ENCODE measurements around the gene CCSER2.
"Not testable (repeated sequence)": the region's sequence is repeated elsewhere in the genome, so short reads cannot be mapped to it uniquely, and the experiment has no call there.

Gene CCSER2

DNA sequence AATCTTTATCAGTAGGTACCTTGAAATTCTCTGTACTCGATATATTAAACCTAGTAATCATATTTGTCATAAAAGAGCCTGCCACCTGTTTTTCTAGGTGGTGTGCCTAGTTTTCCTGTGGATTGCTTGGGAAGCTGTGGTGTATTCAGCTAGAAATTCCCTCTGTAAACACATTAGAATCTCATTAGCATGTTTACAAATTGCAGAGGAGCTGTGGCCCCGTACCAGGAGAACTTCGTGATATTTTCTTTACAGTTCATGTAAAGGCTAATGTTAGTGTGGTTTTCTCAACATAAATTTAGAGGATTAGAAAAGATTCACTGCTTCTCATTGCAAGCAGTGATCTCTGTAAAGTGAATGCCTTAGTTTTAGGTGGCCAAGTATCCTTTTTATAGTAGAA is 144.7 kb downstream of the CCSER2 start:
- no peak for FAIRE-seq

DNA sequence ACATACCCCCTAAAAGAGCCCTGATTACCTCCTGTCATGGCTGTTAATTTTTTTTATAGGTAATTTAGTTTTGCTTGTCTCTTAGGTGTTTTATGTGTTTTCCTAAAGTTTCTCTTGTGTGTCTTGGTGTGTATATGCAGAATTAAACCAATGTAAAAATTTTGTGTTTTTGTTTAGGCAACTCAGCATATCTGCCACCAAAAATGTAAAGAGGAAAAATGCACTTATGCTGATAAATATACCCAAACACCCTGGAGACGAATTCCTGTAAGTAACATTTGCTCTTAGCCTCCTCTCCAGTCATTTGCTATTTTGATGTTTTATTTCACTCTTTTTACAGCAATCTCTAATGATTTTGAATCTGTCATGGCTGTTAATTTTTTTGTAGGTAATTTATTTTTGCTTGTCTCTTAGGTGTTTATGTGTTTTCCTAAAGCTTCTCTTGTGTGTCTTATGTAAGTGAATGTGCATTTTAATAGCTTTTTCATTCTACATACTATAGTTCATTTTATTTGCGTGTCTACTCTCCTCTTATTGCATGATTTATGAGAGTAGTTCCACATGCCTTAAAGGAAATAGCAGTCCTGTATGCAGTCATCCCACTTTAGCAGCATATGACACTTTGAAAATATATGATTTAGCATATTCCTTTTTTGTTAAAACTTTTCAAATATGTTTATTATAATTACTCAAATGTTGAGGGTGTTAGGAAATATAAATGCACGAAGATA is 149.2 kb downstream of the CCSER2 start:
- no peak for FAIRE-seq

DNA sequence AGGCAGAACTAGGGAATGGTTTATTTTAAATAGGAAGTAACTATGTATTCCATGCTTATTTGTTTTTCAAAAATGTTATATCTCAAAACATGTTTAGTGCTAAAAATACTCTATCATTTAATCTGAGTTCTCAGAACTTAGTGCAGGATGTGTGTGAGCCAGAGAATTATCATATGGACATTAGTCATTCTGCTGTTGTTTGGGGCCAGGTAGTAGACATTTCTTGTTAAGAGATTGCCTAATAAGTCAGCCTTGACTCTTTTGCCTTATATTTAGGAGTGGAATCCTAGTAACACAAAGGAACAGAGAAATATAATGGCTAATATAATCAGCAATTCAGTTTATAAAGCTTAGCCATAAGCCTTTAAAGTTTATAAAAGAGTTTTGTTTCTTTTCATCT is 149.8 kb downstream of the CCSER2 start:
- no peak for FAIRE-seq

DNA sequence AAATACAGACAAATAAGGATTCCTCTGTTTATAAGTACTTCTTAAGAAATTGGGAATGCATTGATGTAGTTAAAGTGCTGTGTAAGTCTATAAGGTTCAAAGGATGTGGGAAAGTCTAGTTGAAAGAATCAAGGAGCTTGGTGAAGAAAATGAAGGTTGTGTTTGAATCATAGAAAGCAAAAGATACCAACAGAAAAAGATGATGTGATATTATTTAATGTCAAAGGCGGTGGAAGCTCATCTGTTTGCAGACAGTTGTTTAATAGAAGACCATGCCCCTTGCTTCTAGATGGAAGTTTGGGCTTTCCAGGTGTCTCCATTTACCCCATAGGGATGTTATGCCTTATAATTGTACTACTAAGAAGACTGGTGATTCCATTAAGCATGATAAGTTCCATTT is 150.3 kb downstream of the CCSER2 start:
- FAIRE-seq = no peak

DNA sequence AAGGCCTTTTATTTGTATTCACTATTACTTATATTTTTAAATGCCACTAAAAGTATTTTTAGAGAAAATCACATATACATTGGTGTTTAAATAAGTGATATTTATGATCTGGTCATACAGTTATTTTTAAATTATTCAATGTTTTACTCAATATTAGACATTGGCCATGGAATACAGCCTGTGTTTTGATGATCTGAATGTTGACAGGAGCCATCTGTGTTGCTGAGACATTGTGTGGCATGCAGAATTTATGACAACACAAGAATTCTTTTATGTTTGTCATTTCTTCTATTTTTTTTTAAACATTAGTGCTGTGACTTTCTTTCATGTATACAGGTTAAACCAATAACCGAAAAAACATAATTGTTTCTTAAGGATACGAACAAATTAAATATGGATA is 156.2 kb downstream of the CCSER2 start:
- FAIRE-seq = no peak

DNA sequence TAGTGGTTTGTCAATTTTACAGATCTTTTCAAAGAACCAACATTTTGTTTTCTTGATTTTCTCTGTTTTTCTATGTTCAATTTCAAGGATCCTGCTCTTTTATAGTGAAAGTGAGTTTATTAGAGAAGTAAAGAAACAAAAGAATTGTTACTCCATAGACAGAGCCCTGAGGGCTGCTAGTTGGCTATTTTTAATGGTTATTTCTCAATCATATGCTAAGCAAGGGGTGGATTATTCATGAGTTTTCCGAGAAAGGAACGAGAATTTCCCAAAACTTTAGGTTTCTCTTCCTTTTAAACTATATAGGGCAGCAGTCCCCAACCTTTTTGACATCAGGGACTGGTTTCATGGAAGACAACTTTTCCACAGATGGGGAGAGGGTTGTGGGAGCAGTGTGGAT is 165.0 kb downstream of the CCSER2 start:
- FAIRE-seq = no peak

DNA sequence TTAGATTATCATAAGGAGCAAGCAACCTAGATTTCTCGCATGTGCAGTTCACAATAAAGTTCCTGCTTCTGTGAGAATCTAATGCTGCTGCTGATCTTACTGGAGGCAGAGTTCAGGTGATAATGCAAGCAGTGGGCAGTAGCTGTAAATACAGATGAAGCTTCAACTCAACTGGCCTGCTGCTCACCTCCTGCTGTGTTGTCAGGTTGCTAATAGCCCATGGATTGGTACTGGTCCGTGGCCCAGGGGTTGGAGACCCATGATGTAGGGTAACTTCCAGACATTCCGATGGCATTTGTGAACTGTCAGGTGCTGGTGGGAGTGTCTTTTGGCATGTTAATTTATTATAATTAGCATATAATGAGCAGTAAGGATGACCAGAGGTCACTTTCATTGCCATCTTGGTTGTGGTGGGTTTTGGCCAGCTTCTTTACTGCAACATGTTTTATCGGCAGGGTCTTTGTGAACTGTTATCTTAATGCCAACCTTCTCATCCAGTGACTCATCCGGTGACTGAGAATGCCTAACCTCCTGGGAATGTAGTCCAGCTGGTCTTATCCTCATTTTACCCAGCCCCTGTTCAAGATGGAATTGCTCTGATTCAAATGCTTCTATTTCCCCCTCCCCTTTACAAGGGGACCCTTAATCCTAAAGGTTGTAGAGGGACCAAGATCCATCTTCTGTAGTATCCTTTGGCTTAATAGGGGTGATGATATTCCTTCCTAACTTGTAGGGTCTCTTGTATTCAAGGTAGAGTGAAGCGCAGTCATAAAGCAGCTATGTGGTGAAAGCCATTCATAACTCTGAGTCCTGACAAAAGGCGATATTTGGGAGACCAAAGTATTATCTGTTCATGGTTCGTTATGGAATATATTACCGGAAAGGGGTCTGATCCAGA is 165.8 kb downstream of the CCSER2 start:
- no peak for FAIRE-seq

DNA sequence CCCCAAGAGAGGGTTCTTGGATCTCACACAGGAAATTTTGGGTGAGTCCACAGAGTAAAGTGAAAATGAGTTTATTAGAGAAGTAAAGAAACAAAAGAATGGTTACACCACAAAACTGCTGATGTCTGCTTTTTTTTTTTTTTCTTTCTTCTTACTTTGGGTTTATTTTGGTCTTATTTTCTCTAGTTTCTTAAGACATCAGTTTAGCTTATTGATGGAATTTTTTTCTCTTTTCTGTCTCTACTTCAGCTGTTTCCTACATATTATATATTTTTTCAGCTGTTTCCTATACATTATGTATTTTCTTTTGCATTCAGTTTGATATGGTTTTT is 166.4 kb downstream of the CCSER2 start:
- no peak for FAIRE-seq

DNA sequence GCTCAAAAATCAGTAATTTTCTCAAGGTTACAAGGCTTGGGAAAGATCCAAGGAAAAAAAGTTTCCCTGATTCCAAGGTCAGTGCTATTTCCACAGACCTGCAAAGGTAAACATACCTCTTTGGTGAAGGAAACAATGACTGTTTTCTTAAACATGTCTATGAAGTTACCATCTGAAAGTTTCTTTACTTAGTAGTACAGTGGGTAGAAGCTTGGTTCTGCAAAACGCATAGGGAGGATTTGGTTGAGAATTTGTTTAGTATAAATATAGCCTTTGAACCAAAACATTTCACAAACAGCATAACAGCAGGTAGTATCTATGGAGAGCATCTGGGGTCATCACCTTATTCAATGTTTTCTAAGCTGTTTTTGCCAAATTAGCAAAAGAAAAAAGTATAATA is 169.6 kb downstream of the CCSER2 start:
- FAIRE-seq = no peak

DNA sequence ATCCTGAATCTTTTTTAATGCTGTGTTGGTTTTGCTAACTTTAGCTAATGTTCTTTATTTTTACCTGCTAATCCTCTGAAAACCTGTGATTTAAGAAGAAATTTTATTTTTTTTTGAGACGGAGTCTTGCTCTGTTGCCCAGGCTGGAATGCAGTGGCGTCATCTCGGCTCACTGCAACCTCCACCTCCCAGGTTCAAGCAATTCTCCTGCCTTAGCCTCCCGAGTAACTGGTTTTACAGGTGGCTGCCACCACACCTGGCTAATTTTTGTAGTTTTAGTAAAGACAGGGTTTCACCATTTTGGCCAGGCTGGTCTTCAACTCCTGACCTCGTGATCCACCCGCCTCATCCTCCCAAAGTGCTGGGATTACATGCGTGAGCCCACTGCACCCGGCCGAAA is 170.7 kb downstream of the CCSER2 start:
- not testable (repeated sequence) for FAIRE-seq

DNA sequence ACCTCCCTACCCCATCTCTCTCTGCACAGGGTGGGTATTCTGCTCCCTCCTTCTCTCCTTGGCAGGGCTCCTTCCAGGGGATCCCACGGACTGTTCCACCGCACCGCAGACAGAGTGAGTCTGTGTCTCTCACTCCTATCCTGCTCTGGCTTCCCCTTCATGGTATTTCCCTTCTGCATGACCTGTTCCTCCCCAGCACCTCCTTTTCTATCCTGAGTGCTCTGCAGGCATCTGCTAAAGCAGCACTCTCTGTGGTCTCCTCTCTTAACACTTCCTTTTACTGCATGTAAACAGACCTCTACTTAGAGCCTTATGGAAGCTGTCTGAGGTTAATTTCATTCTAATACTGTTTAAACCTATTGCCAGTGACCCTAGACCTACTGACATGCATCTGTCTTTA is 171.5 kb downstream of the CCSER2 start:
- no peak for FAIRE-seq

DNA sequence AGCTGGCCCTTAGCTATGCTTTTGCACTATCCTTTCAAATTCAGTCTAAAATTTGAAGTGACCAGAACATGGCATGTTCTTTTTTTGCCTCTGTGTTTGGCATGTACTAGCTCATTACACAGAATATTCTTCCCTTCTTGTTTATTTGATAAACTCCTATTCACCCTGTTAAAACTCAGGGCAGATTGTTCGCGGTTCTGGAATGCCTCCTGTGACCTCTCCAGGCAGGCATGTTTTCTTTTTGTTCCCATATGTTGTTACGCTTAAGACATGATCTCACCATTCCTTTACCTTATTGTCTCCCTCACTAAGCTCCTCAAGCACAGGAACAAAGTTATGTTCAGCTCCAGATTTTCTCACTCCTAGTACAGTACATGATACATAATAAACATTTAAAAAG is 181.7 kb downstream of the CCSER2 start:
- FAIRE-seq = no peak

DNA sequence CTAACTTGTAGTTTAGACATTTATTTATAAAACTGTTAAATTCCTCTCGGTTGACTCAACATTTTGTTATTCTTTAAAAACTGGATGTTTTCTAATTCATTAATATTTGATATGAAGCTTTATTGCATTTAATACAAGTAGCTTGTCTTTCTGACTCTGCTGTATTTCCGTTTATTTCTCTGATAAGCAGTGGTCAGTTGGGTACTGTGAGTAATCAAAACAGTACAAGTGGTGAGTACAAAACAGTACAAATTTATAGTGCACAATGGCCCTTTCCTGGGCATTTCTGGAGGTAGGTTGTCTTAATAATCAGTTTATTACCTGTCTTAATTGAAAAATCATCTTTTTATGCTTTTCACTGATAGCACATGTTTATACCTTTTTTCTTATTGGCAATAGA is 182.7 kb downstream of the CCSER2 start:
- no peak for FAIRE-seq

DNA sequence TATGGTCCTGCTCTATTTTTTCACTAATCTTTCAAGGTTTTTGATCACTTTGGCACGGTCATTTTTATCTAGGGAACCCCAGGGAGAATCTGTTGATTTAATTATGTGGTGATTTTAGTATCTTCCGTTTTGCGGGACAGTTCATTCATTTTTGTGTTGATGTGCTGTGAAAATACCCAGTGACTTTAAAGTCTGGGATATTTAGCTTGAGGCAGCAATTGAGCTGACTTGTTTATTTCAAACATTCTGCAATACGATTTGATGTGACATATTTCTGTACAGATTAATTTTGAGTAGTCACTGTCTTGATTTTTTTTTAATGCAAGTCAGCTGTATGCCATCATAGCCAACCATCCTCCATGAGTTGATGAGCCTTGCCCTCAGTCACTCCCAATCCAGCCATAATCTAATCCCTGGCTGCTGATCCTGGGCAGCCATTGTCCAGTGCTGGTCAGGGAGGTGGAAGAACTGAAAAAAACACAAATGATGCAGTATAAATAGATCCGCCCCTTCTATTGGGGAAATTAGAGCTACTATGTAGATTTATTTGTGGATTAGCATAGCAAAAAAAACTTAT is 183.4 kb downstream of the CCSER2 start:
- FAIRE-seq = no peak

DNA sequence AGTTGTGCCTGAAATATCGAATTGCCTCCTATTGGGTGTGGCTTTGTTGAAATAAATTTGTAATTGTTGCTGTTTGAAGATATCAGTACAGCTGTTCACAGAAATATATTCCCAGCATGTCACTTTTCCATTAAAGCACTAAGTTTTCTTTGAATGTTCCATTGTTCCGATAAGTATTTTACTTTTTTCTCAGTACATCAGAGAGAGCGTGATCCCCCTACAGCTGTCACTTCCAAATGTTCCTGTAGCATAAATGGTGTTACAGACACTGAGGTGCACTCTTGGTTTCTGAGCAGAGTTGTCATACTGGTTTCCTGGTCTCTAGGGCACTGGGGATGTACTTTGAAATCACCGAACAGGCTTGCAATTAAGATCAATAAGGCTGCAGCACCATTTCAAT is 189.2 kb downstream of the CCSER2 start:
- FAIRE-seq = no peak

DNA sequence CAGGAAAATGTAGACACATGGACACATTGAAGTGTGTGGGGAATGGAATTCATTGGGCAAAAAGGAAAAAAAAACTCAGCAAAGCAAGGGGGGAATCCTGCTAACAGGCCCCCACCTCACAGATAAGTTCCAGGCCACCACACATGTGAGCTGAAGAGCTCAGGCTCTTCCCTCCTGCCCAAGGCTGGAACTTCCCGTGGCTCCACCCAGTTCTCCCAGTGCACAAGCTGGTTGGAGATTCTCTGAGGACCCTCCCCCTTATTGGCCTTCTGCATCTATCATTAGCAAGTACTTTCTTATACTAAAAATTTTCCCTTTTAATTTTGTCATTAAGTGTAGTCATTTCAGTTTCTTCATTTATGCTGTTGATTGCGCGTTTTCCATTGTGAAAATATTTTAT is 190.8 kb downstream of the CCSER2 start:
- no peak for FAIRE-seq

DNA sequence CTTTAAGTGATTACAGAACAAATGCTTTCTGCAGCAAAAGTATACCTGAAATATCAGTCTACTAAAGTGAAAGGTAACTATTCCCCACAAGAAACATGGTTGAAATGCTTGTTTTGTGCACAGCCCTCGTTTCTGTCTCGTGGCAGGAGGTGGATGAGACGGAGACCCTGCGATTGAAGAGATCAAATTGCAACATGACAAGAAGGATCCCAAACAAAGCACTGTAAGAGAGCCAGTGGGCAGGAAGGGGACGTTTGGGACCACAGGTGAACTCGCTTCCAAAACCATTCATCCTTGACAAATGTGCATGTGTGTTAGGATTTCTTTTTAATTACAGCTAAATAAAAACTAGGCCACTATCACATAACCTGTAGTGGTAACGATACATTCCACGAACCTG is 192.6 kb downstream of the CCSER2 start:
- no peak for FAIRE-seq

DNA sequence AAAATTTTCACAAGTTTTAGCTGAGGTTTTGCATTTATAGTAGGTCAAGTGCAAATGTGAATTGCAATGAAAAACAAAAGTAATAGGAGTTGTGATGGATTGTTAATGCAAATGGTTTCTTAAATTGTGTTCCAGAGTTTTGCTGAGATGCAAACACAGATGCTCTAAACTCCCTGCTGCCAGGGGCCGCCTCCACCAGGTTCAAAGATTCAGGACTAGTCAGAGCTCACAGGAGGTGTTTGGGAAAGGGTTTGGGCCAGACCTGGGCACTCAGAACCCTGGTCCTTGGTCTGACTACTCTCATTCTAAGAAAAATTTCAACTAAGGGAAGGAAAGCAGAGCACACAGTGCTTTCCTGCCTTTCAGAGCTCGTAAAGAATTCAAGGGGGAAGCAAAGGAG is 193.1 kb downstream of the CCSER2 start:
- no peak for FAIRE-seq

DNA sequence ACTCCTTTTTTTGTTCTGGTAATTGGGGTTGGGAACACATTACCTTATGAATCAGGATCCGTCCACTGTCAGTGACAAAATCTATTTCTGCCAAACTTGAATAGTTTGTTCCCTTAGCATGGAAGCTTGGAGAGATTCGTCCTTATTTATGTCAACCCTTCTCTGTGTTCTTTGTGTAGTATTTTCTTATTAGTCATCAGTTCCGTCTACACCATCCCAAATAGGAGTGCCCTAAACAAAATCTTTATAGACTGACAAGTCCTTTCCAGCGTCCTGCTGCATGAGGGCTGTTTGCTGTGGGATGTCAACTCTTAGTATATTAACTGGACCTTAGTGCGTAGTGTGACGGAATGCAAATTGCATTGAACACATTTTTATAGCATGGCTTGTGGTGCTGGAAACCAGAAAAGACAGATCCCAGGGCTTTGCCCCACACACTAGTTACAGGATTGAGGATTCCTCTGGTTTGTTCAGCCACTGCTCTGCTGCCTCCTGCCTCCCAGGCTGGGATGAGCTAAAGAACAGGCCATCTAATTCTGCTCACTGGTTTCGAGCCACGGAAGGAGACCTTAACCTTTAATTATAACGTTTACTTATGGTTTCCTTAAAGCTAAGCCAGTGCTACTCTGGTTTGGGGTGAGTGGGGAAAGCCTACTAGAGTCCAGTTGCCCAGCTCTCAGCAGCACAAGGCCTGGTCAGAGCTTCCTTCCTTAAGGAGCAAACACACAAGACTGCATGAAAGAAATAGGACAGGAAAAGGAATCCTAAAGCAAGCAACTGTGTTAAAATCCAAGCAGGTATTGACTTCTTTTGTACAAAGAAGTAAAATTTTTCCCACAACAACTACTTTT is 194.4 kb downstream of the CCSER2 start:
- no peak for FAIRE-seq

DNA sequence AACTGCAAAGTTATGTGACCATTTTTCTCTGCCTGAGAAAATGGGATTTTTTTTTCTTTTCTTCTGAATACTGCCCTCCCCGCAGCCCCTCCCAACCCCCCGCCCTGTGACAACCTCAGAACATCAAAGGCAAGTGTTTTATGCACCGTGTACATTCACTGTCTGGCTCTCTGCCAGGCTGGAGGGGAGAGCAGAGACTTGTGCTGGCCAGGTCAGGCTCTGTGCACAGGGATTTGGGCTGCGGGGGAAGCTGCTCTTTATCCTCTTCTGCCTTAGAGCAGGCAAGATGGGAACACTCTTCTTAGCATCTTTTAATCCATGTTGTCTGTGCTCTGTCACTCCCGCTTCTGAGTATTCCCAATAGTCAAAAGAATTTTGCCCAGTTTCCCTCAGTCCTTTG is 195.1 kb downstream of the CCSER2 start:
- no peak for FAIRE-seq

DNA sequence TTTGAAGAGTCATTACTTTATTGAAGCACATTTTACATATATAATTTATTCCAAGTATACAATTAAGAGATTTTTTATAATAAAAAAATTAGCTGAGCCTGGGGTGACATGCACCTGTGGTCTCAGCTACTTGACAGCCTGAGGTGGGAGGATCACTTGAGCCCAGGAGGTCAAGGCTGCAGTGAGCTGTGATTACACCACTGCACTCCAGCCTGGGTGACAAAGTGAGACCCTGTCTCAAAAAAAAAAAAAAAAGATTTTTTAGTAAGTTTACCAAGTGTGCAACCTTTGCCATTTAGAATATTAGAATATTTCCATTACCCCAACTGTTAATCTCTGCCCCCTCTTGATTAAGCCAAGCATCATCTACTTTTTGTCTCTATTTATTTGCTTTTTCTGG is 196.0 kb downstream of the CCSER2 start:
- FAIRE-seq = no peak

DNA sequence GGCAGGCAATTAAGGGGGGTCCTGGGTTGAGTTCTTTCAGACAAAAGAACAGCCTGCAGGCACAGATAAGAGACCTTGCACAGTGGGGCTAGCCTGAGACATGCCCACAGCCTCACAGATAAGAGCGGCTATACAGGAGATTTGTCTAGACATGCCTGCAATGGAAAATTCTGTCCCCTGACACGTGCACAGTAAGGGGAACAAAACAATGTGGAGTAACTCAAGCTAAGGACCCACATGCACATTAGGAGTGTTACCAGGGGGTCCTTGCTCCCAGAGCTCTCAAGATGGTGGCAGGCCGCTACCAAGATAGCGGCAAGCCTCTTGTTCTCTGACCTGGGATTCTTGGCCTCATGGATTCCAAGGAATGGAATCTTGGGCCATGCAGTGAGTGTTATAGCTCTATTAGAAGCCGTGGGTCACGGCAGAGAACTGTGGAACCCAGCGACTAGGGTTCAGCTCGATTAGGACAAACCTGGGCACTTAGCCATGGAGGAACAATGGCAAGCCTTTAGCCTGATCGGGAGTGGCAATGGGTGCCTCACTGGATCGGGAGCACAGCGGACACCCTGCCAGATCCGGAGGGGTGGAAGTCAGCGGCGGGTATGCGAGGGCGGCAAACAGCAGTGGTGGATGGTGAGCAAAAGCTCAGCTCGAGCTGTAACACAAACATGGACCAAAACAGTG is 196.9 kb downstream of the CCSER2 start:
- FAIRE-seq = no peak

DNA sequence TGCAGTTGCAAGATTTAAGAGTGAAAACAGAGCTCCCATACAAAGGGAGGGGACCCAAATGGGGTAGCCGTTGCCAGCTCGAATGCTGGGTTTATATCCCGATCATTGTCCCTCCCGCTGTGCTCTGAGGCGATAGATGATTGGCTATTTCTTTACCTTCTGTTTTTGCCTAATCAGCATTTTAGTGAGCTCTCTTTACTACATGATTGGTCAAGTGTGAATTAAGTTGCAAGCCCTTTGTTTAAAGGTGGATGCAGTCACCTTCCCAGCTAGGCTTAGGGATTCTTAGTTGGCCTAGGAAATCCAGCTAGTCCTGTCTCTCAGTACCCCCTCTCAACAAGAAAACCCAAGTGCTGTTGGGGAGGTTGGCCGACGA is 197.4 kb downstream of the CCSER2 start:
- not testable (repeated sequence) for FAIRE-seq
